Activated T-cell treated with anti-CD3 and anti-CD28 coated beads for 48 hours (primary cell): ENCODE measurements around the gene MRPL1.
"Not testable (repeated sequence)": the region's sequence is repeated elsewhere in the genome, so short reads cannot be mapped to it uniquely, and the experiment has no call there.

Experiments
- DNase-seq: peaks from one replicate; pipeline ENCODE4 v3.0.0-alpha.2; 2020; ENCODE audit warnings: low read depth

MRPL1 gene

DNA sequence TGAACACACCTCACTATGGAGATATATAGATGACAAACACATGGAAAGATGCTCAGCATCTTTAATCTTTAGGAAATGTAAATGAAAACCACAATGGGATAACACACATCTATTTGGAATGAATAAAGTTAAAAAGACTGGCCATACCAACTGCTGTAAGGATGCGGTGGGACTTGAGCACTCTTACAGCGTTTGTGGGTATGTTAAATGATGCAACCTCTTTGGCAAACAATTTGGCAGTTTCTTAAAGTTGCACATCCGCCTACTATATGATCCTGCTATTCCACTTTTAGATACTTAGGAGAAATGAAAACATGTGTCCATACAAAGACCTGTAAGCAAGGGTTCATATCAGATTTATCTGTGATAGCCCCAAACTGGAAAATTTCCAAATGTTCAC, 50.7 kb downstream of the MRPL1 start:
- DNase-seq, result no peak

- DNase-seq, result no peak
Observed at GRCh38 chr4:77917075-77917474, 54.4 kb downstream of the MRPL1 start.

GRCh38 chr4:77917601-77918000, 55.0 kb downstream of the MRPL1 start:
- no peak for DNase-seq

DNA sequence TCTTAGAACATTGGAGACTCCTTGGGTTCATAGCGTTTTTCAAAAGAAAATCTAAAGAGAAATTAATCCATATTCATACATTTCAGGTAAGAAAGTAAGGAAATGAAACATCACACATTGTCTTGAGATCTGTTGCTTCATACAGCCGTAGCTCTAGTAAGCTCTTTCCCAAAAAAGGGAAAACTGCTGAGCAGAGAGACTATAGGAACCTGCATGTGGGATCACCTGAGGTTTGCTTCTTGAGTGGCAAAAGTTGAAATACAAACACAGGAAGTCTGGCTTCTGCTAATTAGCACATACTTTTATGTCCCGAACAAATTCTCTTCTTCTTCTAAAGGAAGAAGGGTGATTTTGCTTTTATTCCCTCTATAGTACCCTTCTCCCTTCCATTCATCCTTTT, 57.7 kb downstream of the MRPL1 start:
- DNase-seq, result no peak

GRCh38 chr4:77921701-77922100, 59.1 kb downstream of the MRPL1 start:
- no peak for DNase-seq

GRCh38 chr4:77922158-77923094, 59.8 kb downstream of the MRPL1 start:
- DNase-seq, result no peak

GRCh38 chr4:77927991-77928925, 65.6 kb downstream of the MRPL1 start:
- no peak for DNase-seq

- DNase-seq, result no peak
Observed at GRCh38 chr4:77930154-77930639, 67.6 kb downstream of the MRPL1 start.

DNA sequence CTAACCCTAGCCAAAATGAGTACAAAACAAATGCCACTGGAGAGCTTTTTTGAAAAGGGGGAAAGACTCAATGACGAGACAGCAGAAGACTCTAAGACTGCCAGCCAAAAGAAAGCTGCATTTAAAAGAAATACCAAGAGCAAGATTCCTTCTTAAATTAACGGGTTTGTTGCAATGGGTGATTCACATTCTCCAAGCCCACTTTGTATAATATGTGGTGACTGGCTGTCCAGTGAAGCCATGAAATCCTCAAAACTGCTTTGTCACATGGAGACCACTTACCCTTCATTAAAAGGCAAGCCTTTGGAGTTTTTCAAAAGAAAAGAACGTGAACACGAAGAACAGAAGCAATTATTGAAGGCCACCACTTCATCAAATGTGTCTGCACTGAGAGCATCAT, 68.2 kb downstream of the MRPL1 start:
- no peak for DNase-seq

GRCh38 chr4:77931452-77932135, 69.0 kb downstream of the MRPL1 start:
- DNase-seq, result no peak

- DNase-seq, result no peak
Observed at GRCh38 chr4:77938560-77938959, 75.9 kb downstream of the MRPL1 start.

- DNase-seq, result not testable (repeated sequence)
Observed at GRCh38 chr4:77945929-77946328, 83.3 kb downstream of the MRPL1 start.

DNA sequence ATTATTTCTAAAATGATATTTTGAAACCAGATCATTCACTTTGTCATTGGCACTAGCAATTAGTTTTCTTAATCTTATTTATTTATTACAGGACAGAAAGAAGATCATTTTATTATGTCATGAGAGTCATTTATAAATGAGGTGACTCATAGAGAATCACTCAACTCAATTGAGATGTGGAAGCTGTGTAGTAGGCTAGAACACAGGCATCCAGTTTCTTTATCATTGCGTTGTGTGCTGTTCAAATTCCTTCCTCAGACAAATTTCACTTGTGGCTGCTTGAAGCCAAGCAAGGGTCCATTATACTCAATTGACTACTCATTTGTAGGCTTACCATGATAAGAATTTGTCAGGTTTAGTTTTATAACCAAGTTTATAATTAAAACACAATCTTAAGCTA, 87.6 kb downstream of the MRPL1 start:
- no peak for DNase-seq

DNA sequence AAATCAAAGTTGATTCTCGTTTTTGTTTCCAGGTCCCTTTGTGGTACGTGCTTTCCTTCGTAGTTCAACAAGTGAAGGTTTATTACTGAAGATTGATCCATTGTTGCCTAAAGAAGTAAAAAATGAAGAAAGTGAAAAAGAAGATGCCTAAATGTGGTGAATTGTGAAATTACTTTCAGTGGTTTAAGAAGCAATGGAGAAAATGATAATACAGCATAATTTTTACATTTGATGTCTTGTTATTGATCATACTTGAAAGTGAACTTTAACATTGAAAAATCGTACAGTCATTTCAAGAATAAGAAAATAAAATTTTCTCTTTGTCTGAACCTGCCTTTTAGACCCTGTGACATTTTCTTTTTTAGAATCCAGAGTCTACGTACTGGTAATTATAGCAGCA, 89.8 kb downstream of the MRPL1 start:
- DNase-seq, result no peak

- no peak for DNase-seq
Observed at GRCh38 chr4:77954690-77955089, 92.1 kb downstream of the MRPL1 start.

DNA sequence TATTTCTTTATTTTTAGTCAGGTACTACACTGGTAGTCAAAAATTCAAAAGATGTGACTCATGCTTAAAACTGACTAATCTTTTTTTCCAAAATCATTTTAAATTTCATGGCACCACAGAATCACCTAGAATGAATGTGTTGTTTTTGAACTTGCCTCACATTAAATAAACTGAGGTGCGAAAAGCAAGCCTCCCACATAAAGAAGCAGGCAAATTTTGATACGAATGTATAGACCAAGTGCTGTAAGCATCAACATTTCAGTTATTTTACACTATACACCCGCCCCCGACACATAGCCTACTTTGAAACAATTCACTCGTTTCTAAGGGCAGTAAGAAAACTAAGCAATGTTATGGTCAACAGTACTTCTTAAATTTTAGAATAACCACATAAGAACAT, 94.3 kb downstream of the MRPL1 start:
- no peak for DNase-seq

DNA sequence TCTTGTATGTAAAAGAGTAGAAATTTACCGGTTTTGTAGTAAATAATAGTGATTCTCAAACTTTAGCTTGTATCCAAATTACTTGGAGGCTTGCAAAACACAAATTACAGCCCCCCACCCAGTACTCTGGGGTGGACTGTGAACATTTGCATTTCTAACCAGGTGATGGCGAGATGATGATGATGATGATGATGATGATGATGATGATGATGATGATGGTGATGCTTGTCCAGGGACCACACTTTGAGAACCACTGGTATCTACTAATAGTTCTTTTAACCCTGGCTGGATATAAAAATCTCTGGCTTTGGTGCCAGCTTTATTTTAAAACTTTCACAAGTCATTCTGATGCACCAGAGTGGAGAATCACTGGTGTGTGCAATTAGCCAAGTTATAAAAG, 96.3 kb downstream of the MRPL1 start:
- DNase-seq, result no peak

DNA sequence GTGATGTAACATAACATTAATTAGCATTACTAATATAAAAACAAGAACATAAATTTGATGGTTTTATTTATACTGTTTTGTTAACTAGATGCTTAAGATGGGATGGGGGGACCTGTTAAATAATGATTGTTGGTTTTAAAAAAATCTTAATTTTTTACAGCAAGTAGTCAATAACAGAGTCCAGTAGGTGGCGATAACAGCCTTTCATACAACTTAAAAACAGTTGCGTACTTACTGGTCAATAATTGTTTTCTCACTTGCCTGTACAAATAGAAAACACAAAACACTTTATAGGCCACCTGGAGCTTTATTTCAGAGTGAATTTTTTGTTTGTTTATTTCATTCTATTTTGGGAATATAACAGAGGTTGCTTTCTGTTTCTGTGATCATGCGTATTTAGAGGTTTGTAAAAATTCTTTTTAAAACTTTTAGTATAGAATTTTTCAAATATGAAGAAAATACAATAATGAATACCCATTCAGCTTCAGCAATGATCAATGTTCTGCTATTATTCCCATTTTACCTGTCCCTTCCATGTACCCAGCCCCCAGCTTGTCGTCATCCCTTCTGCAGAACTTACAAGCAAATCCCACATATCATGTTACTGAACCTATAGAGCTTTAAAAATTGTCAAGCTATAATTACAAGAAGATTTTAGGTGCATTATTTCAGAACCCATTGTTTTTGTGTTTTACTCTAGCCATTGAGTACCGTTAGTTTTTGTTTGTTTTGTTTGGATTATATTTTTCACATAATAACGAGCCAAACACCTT, 97.1 kb downstream of the MRPL1 start:
- DNase-seq, result no peak

DNA sequence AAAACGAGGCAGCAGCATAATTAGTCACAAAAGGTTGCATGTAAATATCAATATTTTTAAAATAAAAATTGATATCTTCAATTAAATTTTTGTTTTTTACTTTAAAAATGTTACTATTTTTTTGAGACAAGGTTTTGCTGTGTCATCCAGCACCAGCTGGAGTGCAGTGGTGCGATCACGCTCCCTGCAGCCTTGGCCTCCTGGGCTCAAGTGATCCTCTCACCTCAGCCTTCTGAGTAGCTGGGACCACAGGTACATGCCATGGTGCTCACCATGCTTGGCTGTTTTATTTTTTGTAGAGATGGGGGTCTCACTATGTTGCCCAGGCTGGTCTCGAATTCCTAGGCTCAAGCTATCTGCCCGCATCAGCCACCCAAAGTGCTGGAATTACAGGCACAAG, 97.7 kb downstream of the MRPL1 start:
- no peak for DNase-seq

DNA sequence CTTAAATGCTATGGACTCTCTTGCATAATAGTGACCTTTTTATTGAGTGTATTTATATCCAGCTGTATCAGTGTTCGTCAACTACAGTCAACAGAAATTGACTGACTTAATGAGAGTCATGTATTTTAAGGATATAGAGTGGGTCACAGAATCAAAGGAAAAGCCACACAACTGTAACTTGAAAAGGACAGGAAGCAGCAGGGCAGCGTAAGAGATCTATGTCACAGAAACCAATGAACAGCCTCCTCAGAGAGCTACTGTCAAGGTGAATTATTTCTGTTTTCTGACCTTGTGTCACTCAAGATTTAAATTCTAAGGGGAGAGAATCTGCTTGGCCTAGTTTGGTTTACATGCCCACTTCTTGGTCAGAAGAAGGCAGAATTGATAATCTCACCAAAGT, 100.4 kb downstream of the MRPL1 start:
- DNase-seq, result no peak

DNA sequence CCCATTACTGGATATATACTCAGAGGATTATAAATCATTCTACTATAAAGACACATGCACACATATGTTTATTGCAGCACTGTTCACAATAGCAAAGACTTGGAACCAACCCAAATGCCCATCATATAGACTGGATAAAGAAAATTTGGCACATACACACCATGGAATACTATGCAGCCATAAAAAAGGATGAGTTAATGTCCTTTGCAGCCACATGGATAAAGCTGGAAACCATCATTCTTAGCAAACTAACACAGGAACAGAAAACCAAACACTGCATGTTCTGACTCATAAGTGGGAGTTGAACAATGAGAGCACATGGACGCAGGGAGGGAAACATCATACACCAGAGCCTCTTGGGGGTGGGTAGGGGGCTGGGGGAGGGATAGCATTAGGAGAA, 111.0 kb downstream of the MRPL1 start:
- not testable (repeated sequence) for DNase-seq
